ENCODE measurements around the gene TGFBR2. TPM values are rescaled to one million over a fixed set of nuclear protein-coding genes. Genes with fewer than 3 reads are reported as not detected.

Gene TGFBR2
- total RNA-seq, 1 experiment from 2014 or later: 22.5 TPM

DNA sequence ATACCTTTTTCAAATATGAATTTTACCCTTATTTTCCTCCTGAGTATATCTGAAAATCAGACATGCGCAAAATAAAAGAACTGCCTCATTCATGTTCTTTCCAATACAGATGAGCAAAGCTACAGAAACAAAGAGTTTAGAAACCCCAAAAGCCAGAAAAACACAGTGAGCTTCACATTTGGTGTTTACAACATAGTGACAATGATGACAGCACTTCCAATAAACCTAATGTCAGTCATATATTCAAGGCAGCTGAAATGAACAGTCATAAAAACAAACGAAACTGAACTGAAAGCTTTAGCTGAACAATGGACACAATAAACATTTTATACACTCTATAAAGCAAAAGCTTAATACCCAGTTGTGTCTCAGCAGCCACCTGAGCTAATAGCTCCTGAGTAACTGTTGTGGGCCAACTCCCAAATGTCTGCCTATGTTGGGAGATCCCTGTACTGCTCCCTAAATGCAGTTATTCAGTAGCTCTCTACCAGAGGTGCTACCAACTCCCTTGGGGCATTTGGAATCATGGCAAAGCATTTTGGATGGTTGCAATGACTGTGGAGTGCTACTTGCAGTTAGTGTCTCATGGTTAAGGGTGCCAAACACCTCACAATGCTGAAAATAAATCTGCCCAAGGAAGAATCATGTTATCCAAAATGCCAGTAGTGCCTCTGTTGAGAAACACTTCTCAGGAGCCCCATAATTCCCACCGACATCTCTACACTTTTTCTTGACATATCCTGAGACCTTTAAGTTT is 131.5 kb downstream of the TGFBR2 start:
- RAD21 ChIA-PET (ENCODE audit: low non-redundant PET in 1 of 2, low total read pairs in 2 of 2, uncharacterized antibody in 2 of 2, unreplicated experiment in 2 of 2): no interaction called here
- Histone ChIP-seq H3K9ac (ENCODE audit: low read length) (no peak overlapping the region), H3K36me3 (ENCODE audit: control insufficient read depth in 1 of 2, insufficient read depth in 2 of 2, low read length in 2 of 2) (no peaks in the 10 kb centered on the region), H3K4me3 (replicated peaks in 1 of 2; ENCODE audit: low read depth in 1 of 2, low read length in 2 of 2) (no peak overlapping the region), H3K27me3 (ENCODE audit: insufficient read depth, low read length) (no peaks in the 10 kb centered on the region), H3K9me3 (ENCODE audit: control insufficient read depth in 1 of 2, insufficient read depth in 1 of 2, low read depth in 1 of 2, low read length in 2 of 2) (no peaks in the 10 kb centered on the region), H4K20me1 (ENCODE audit: insufficient read depth) (no peaks in the 10 kb centered on the region), H3K4me1 (ENCODE audit: control insufficient read depth in 1 of 2, insufficient read depth in 2 of 2, low read length in 2 of 2) (no peaks in the 10 kb centered on the region), H2AFZ (ENCODE audit: low read depth, low read length, poor library complexity, severe bottlenecking) (no peak overlapping the region), H3K27ac (ENCODE audit: low read depth, low read length) (no peak overlapping the region), H3K9me2 (ENCODE audit: insufficient read depth) (no peaks in the 10 kb centered on the region), H3K4me2 (ENCODE audit: low read length) (no peak overlapping the region), H3K79me2 (ENCODE audit: insufficient read depth, low read length) (no peaks in the 10 kb centered on the region)
- POLR2A ChIA-PET: no interaction called here
- CTCF ChIA-PET: no interaction called here
- intact Hi-C loops (cut with micrococcal nuclease): no loop called here
- ATAC-seq (no peak), DNase-seq (ENCODE audit: low read depth, low spot score) (no peak)
- BruUV-seq (replicated peaks): no TSS peak
- no peak for TF ChIP-seq SP1 (IDR thresholded peaks at IDR 0.05; ENCODE audit: low read depth)
- no peak for TF ChIP-seq REST (IDR thresholded peaks at IDR 0.05; ENCODE audit: low read depth)
- TF ChIP-seq EZH2phosphoT487 (IDR thresholded peaks at IDR 0.05; ENCODE audit: borderline replicate concordance): no peak
- TF ChIP-seq EZH2 (IDR thresholded peaks at IDR 0.05): no peak
- no peak for TF ChIP-seq YY1 (IDR thresholded peaks at IDR 0.05; ENCODE audit: extremely low read depth, insufficient replicate concordance, low read depth, low read length)
- no peak for TF ChIP-seq ELF1 (IDR thresholded peaks at IDR 0.05; ENCODE audit: borderline replicate concordance, low read depth)
- TF ChIP-seq CEBPB (IDR thresholded peaks at IDR 0.05; ENCODE audit: low read depth): no peak
- no peak for TF ChIP-seq TCF7L2 (IDR thresholded peaks at IDR 0.05; ENCODE audit: borderline replicate concordance, extremely low read depth, insufficient read depth, insufficient read length)
- TF ChIP-seq JUND (IDR thresholded peaks at IDR 0.05): no peak
- TF ChIP-seq RAD21 (IDR thresholded peaks at IDR 0.05; ENCODE audit: low read depth): no peak
- no peak for TF ChIP-seq EGR1 (IDR thresholded peaks at IDR 0.05; ENCODE audit: low read depth)
- TF ChIP-seq, protein P1, sequence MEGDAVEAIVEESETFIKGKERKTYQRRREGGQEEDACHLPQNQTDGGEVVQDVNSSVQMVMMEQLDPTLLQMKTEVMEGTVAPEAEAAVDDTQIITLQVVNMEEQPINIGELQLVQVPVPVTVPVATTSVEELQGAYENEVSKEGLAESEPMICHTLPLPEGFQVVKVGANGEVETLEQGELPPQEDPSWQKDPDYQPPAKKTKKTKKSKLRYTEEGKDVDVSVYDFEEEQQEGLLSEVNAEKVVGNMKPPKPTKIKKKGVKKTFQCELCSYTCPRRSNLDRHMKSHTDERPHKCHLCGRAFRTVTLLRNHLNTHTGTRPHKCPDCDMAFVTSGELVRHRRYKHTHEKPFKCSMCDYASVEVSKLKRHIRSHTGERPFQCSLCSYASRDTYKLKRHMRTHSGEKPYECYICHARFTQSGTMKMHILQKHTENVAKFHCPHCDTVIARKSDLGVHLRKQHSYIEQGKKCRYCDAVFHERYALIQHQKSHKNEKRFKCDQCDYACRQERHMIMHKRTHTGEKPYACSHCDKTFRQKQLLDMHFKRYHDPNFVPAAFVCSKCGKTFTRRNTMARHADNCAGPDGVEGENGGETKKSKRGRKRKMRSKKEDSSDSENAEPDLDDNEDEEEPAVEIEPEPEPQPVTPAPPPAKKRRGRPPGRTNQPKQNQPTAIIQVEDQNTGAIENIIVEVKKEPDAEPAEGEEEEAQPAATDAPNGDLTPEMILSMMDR (IDR thresholded peaks at IDR 0.05 in 2 of 3, conservative IDR thresholded peaks at IDR 0.05 in 1 of 3; ENCODE audit: borderline replicate concordance in 1 of 3, insufficient read depth in 1 of 3, low read depth in 2 of 3, low read length in 2 of 3): no peak
- TF ChIP-seq POLR2A (IDR thresholded peaks at IDR 0.05; ENCODE audit: borderline replicate concordance, extremely low read depth, insufficient read depth, insufficient read length): no peak
- no peak for TF ChIP-seq FOSL1 (IDR thresholded peaks at IDR 0.05; ENCODE audit: low read depth)
- TF ChIP-seq POLR2AphosphoS5 (IDR thresholded peaks at IDR 0.05; ENCODE audit: low read depth, low read length): no peak
- TF ChIP-seq ZBTB33 (IDR thresholded peaks at IDR 0.05; ENCODE audit: extremely low read depth, insufficient replicate concordance, low read length): no peak
- TF ChIP-seq SRF (IDR thresholded peaks at IDR 0.05; ENCODE audit: low read depth): no peak
- no peak for TF ChIP-seq CBX3 (IDR thresholded peaks at IDR 0.05; ENCODE audit: low read depth)
- TF ChIP-seq SIN3A (IDR thresholded peaks at IDR 0.05; ENCODE audit: low read depth): no peak
